Gastroesophageal sphincter (tissue), 4 donors: ENCODE measurements around the gene TELO2. TPM values are rescaled to one million over a fixed set of nuclear protein-coding genes. Genes with fewer than 3 reads are reported as not detected.

Source experiments
- ATAC-seq: fragments of 150-250 bp; one replicate; pipeline ENCODE4 v1.9.1; 2016; ENCODE audit warnings: mild to moderate bottlenecking, moderate library complexity
- H3K27ac ChIP-seq, 4 donors: fragments of 200-600 bp; sonication (generic) in 3 of 4; 1 replicate in 3 of 4; 2 replicates in 1 of 4; pipeline ENCODE4 v1.5.1; 2016 to 2019
- H3K27me3 ChIP-seq: fragments of 200-600 bp; sonication (generic); one replicate; pipeline ENCODE4 v1.5.1; 2019
- H3K36me3 ChIP-seq, 2 donors: fragments of 200-600 bp; sonication (generic); one replicate each; pipeline ENCODE4 v1.5.1; 2019; ENCODE audit warnings: control low read depth in 1 of 2
- H3K4me1 ChIP-seq, 3 donors: fragments of 200-600 bp; sonication (generic); 1 replicate in 2 of 3; 2 replicates in 1 of 3; pipeline ENCODE4 v1.5.1; 2016 to 2019; ENCODE audit warnings: control low read depth in 2 of 3
- H3K4me3 ChIP-seq, 2 donors: fragments of 200-600 bp; sonication (generic); one replicate each; pipeline ENCODE4 v1.5.1; 2019; ENCODE audit warnings: mild to moderate bottlenecking in 1 of 2, moderate library complexity in 1 of 2
- H3K9me3 ChIP-seq, 3 donors: fragments of 200-600 bp; sonication (generic); one replicate each; pipeline ENCODE4 v1.5.1; 2017 to 2019; ENCODE audit warnings: control low read depth in 2 of 3
- CTCF ChIP-seq, 4 experiments: fragments of 200-600 bp in 2 of 4; fragments of 450-650 bp in 2 of 4; sonication (generic) in 1 of 4; IDR thresholded peaks; one replicate each; pipeline ENCODE4 v1.5.1; 2017 to 2019; ENCODE audit warnings: antibody characterized with exemption in 4 of 4, mild to moderate bottlenecking in 2 of 4, moderate library complexity in 2 of 4
- EP300 ChIP-seq: sonication (generic); formaldehyde crosslinking; IDR thresholded peaks from one replicate; pipeline ENCODE4 v1.6.1; 2017; ENCODE audit warnings: antibody characterized with exemption, mild to moderate bottlenecking
- POLR2A ChIP-seq, 2 donors: fragments of 450-650 bp; IDR thresholded peaks; one replicate each; pipeline ENCODE4 v1.6.1; 2017; ENCODE audit warnings: antibody characterized with exemption in 2 of 2, mild to moderate bottlenecking in 2 of 2, moderate library complexity in 1 of 2
- POLR2AphosphoS5 ChIP-seq: sonication (generic); formaldehyde crosslinking; IDR thresholded peaks from one replicate; pipeline ENCODE4 v1.6.1; 2017; ENCODE audit warnings: antibody characterized with exemption
- WGBS, 2 donors: methylation state at CpG; one replicate each; pipeline ENCODE4 v1.1.5; 2018; ENCODE audit warnings: low coverage in 1 of 2; 5-methylcytosine and 5-hydroxymethylcytosine counted together
- total RNA-seq, 4 donors: library from RNA; depleted of rRNA; stranded (reverse); fragments of >200 nt; gene quantifications; one replicate each; pipeline ENCODE4 v1.1.0, GENCODE V29; 2016

TELO2 gene
- total RNA-seq, 4 donors from 2014 or later, result 10.9 to 33.9 (median 20.8) TPM

- Histone ChIP-seq H3K36me3 (peaks cover 0 to 17% of the 10 kb centered on the region in 2 donors), H3K27me3 (no peaks in the 10 kb centered on the region), H3K27ac (peak overlapping the region in 3 of 4 donors; percentile 83 to 92 (median 90)), H3K9me3 (no peaks in the 10 kb centered on the region), H3K4me1 (peaks cover 0 to 63% (median 24%) of the 10 kb centered on the region in 3 donors), H3K4me3 (peak overlapping the region in 1 of 2 donors; percentile 67)
- TF ChIP-seq CTCF (IDR thresholded peaks at IDR 0.05) (no peak), POLR2A (IDR thresholded peaks at IDR 0.05) (no peak), POLR2AphosphoS5 (no peak), EP300 (no peak)
- ATAC-seq, result no peak
- no CpG with 5 or more reads among the region's 27 CpGs for WGBS, 2 donors
Observed at GRCh38 chr16:1530349-1530882, 37.3 kb downstream of the TELO2 start.

GRCh38 chr16:1530883-1531637 is 37.9 kb downstream of the TELO2 start:
- Histone ChIP-seq H3K27me3 (no peaks in the 10 kb centered on the region), H3K9me3 (no peaks in the 10 kb centered on the region), H3K4me3 (peak overlapping the region in 1 of 2 donors; percentile 67), H3K36me3 (peaks cover 0 to 17% of the 10 kb centered on the region in 2 donors), H3K27ac (peak overlapping the region; percentile 74 to 92 (median 86)), H3K4me1 (peaks cover 0 to 69% (median 24%) of the 10 kb centered on the region in 3 donors)
- 40 to 80% methylated on average over 1 to 2 of the region's 35 CpGs for WGBS, 2 donors
- ATAC-seq, result peak; percentile 44
- peak; percentile 88 for TF ChIP-seq POLR2AphosphoS5
- no peak for TF ChIP-seq EP300
- no peak for TF ChIP-seq CTCF (IDR thresholded peaks at IDR 0.05)
- TF ChIP-seq POLR2A (IDR thresholded peaks at IDR 0.05), result peak; percentile 22 to 34

GRCh38 chr16:1531638-1531910 is 38.4 kb downstream of the TELO2 start:
- Histone ChIP-seq H3K27me3 (no peaks in the 10 kb centered on the region), H3K4me3 (peak overlapping the region in 1 of 2 donors; percentile 67), H3K9me3 (no peaks in the 10 kb centered on the region), H3K4me1 (peaks cover 0 to 74% (median 24%) of the 10 kb centered on the region in 3 donors), H3K27ac (peak overlapping the region; percentile 74 to 92 (median 86)), H3K36me3 (peaks cover 0 to 21% of the 10 kb centered on the region in 2 donors)
- ATAC-seq, result no peak
- TF ChIP-seq CTCF (IDR thresholded peaks at IDR 0.05) (no peak), EP300 (no peak), POLR2AphosphoS5 (no peak), POLR2A (IDR thresholded peaks at IDR 0.05) (no peak)
- WGBS, 2 donors, result 38% methylated on average over 4 of the region's 14 CpGs; no CpG with 5 or more reads in 1 of the 2 donors

GRCh38 chr16:1532081-1532760 is 39.1 kb downstream of the TELO2 start:
- Histone ChIP-seq H3K27me3 (no peaks in the 10 kb centered on the region), H3K27ac (peak overlapping the region; percentile 74 to 92 (median 86)), H3K36me3 (peaks cover 0 to 27% of the 10 kb centered on the region in 2 donors), H3K9me3 (no peaks in the 10 kb centered on the region), H3K4me1 (peaks cover 0 to 76% (median 31%) of the 10 kb centered on the region in 3 donors), H3K4me3 (peak overlapping the region in 1 of 2 donors; percentile 67)
- ATAC-seq, result peak; percentile 82
- 0 to 40% methylated on average over 2 to 3 of the region's 28 CpGs for WGBS, 2 donors
- TF ChIP-seq CTCF (IDR thresholded peaks at IDR 0.05) (peak in 1 of 4 experiments; percentile 4), POLR2A (IDR thresholded peaks at IDR 0.05) (peak; percentile 30 to 36), EP300 (peak; percentile 81), POLR2AphosphoS5 (peak; percentile 92)
